CD4-positive, alpha-beta memory T cell (primary cell): ENCODE results near the gene SUSD6. TPM values are rescaled to one million over a fixed set of nuclear protein-coding genes. Genes with fewer than 3 reads are reported as not detected.
"Not testable (repeated sequence)": the region's sequence is repeated elsewhere in the genome, so short reads cannot be mapped to it uniquely, and the experiment has no call there.

Source experiments
- CTCF ChIA-PET: fragments of 350-600 bp; sonication (Branson Sonifier 250); formaldehyde crosslinking; loops from one replicate; lab custom pipeline; 2021; ENCODE audit warnings: inconsistent platforms; ENCODE audit not compliant: partially characterized antibody; lab: Charles Lee
- POLR2A ChIA-PET: fragments of 350-600 bp; sonication (Branson Sonifier 250); formaldehyde crosslinking; loops from one replicate; lab custom pipeline; 2021; ENCODE audit not compliant: partially characterized antibody; lab: Charles Lee
- DNase-seq, 5 donors: peaks; one replicate each; pipeline versions ENCODE4 v3.0.0 to v3.0.0-alpha.2; 2020 to 2022; ENCODE audit warnings: mixed read lengths in 1 of 5
- H3K27ac ChIP-seq: one replicate; pipeline ENCODE4 v1.7.0; 2013; ENCODE audit warnings: low read depth, low read length
- H3K27me3 ChIP-seq: 2 replicates; pipeline ENCODE4 v1.7.0; 2013; ENCODE audit warnings: mild to moderate bottlenecking, low read length, moderate library complexity; ENCODE audit not compliant: insufficient read depth
- H3K36me3 ChIP-seq: 2 replicates; pipeline ENCODE4 v1.7.0; 2013; ENCODE audit warnings: mild to moderate bottlenecking, low read length, moderate library complexity; ENCODE audit not compliant: insufficient read depth
- H3K4me1 ChIP-seq: 2 replicates; pipeline ENCODE4 v1.7.0; 2013; ENCODE audit warnings: mild to moderate bottlenecking, low read length, moderate library complexity; ENCODE audit not compliant: insufficient read depth
- H3K4me3 ChIP-seq, 2 donors: one replicate each; pipeline ENCODE4 v1.7.0; 2013; ENCODE audit warnings: low read length in 2 of 2, mild to moderate bottlenecking in 1 of 2
- H3K9me3 ChIP-seq, 2 donors: one replicate each; pipeline ENCODE4 v1.7.0; 2013; ENCODE audit warnings: low read length in 2 of 2, control low read depth in 1 of 2; ENCODE audit not compliant: control insufficient read depth in 1 of 2
- H3K27ac Mint-ChIP-seq, 7 donors: one replicate each; pipeline ENCODE4 v1.8.0; 2020 to 2021; ENCODE audit warnings: mixed read lengths in 7 of 7, mild to moderate bottlenecking in 6 of 7, inconsistent platforms in 3 of 7, moderate library complexity in 3 of 7
- H3K27me3 Mint-ChIP-seq, 2 donors: one replicate each; pipeline ENCODE4 v1.8.0; 2020 to 2021; ENCODE audit warnings: mixed read lengths in 2 of 2
- H3K36me3 Mint-ChIP-seq, 2 donors: one replicate each; pipeline ENCODE4 v1.8.0; 2020 to 2021; ENCODE audit warnings: mixed read lengths in 2 of 2, inconsistent platforms in 1 of 2, mild to moderate bottlenecking in 1 of 2
- H3K4me1 Mint-ChIP-seq, 4 donors: one replicate each; pipeline ENCODE4 v1.8.0; 2020 to 2021; ENCODE audit warnings: mixed read lengths in 4 of 4, mild to moderate bottlenecking in 1 of 4
- H3K4me3 Mint-ChIP-seq, 8 donors: one replicate each; pipeline ENCODE4 v1.8.0; 2020 to 2021; ENCODE audit warnings: mixed read lengths in 8 of 8, mild to moderate bottlenecking in 7 of 8, moderate library complexity in 6 of 8, inconsistent platforms in 3 of 8
- H3K9me3 Mint-ChIP-seq, 8 donors: one replicate each; pipeline ENCODE4 v1.8.0; 2020 to 2021; ENCODE audit warnings: mixed read lengths in 8 of 8, mild to moderate bottlenecking in 5 of 8, inconsistent platforms in 3 of 8, moderate library complexity in 1 of 8
- intact Hi-C: fragments of 100-400 bp; cut with micrococcal nuclease; formaldehyde crosslinking; loops from one replicate; pipeline ENCODE4 v1.15.1; 2023
- polyA plus RNA-seq, 2 donors: library from polyadenylated mRNA; unstranded; fragments of 300-500 nt; fragmentation: Illumina TruSeq; gene quantifications; one replicate each; pipeline ENCODE4 v1.2.3, GENCODE V29; 2021
- total RNA-seq, 2 experiments: library from RNA; stranded (reverse); gene quantifications; one replicate each; pipeline ENCODE4 v1.2.3, GENCODE V29; 2021

SUSD6 gene
- total and polyA plus RNA-seq, 4 experiments from 2014 or later, result 4.8 to 62.0 (median 36.1) TPM

DNA sequence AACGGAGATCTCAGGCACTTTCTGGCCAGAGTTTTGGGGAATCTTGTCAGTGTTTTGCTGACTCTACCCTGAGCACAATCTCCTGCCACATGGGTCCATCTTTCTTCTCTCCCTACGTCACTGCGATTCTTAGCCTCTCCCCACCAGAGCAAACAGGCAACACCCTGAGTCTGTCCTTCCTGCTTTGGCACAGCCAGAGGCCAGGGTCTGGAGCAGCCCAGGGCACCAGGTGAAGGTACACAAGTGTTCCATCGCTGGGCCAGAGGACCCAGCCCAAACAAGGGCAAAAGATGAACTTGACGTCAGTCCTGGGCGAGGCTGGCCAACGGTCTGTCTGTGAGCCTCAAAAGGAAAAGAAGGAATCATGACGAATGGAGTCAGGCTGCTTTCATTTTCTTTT, 24.0 kb upstream of the SUSD6 start:
- DNase-seq, result no peak
- Mint-ChIP-seq H3K36me3 (no peaks in the 10 kb centered on the region), H3K27ac (peak overlapping the region in 1 of 7 donors; percentile 63), H3K4me1 (peaks cover 0 to 3% (median 0%) of the 10 kb centered on the region in 4 donors), H3K9me3 (no peaks in the 10 kb centered on the region), H3K4me3 (no peak overlapping the region), H3K27me3 (peaks cover 0 to 5% of the 10 kb centered on the region in 2 donors)
- Histone ChIP-seq H3K4me1 (no peaks in the 10 kb centered on the region), H3K27ac (no peak overlapping the region), H3K9me3 (no peaks in the 10 kb centered on the region), H3K4me3 (no peak overlapping the region), H3K36me3 (no peaks in the 10 kb centered on the region), H3K27me3 (no peaks in the 10 kb centered on the region)
- POLR2A ChIA-PET, result no interaction called here
- CTCF ChIA-PET, result interaction anchor here (1.6 to 6.8 kb wide), 2 partner anchors 129 to 139 kb away, joined by 4 to 62 read pairs; no protein-coding TSS in a partner anchor
- intact Hi-C loops, result no loop called here

DNA sequence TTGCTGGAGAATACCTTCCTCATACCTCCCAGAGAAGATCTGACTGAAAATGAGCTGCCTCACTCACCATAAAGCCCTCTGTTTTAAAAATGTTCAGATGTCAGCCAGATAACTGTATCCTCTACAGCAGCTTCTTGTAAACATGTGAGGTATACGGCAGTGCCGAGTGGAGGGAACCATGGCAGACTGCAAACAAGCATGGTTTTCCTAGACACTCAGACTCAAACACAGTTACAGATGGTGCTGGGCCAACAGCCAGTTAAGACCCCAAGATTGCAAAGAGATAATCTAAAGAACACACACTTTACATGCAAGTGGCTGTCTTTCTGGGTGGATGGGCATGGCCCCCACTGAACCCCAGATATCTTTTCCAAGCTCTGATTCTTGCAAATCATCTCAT, 20.1 kb upstream of the SUSD6 start:
- no peak overlapping the region for H3K27ac Mint-ChIP-seq
- CTCF ChIA-PET, result interaction anchor here (1.4 kb wide), 1 partner anchor 128 kb away, joined by 3 read pairs; no protein-coding TSS in a partner anchor

DNA sequence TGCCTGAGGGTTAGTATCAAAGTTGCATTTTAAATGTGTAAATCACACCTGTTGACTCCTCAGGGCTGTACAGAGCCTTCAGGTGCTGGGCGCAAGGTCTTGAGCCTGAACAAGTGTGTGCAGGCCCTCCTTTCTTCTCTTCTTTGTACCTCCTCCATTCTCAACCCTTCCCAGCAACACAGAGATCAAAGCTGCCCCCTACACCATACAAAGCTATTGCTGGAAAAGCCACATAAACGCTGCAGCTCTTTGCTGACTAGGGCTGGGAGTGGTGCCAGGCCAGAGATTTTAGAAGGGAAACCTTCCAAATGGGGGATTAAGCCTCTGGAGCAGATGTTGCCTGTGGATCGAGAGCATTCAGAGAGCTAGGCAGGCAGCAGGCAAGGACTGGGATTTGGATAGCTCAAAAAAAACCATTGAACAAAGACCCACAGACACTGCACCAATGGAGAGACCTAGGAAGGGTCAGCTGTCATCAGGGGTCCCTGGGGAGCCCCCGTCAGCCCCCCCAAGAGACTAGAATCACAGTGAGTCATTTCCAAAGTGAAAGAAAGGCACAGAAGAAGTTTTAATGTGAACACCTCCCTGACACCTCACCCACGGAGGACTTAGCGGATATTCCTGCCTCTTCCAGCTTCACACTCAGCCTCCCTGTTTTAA, 18.2 kb upstream of the SUSD6 start:
- H3K27me3 Mint-ChIP-seq, result peaks cover 0 to 3% of the 10 kb centered on the region in 2 donors
- POLR2A ChIA-PET, result no interaction called here

More for the DNA sequence above, 20.1 kb upstream of the SUSD6 start:
- Histone ChIP-seq H3K27ac (no peak overlapping the region), H3K27me3 (no peaks in the 10 kb centered on the region), H3K4me1 (no peaks in the 10 kb centered on the region), H3K4me3 (no peak overlapping the region), H3K9me3 (no peaks in the 10 kb centered on the region), H3K36me3 (no peaks in the 10 kb centered on the region)
- intact Hi-C loops, result no loop called here
- H3K36me3 Mint-ChIP-seq, result no peaks in the 10 kb centered on the region
- no peaks in the 10 kb centered on the region for H3K4me1 Mint-ChIP-seq
- no peak for DNase-seq
- POLR2A ChIA-PET, result no interaction called here
- no peak overlapping the region for H3K4me3 Mint-ChIP-seq
- H3K9me3 Mint-ChIP-seq, result no peaks in the 10 kb centered on the region
- H3K27me3 Mint-ChIP-seq, result peaks cover 0 to 3% of the 10 kb centered on the region in 2 donors

DNA sequence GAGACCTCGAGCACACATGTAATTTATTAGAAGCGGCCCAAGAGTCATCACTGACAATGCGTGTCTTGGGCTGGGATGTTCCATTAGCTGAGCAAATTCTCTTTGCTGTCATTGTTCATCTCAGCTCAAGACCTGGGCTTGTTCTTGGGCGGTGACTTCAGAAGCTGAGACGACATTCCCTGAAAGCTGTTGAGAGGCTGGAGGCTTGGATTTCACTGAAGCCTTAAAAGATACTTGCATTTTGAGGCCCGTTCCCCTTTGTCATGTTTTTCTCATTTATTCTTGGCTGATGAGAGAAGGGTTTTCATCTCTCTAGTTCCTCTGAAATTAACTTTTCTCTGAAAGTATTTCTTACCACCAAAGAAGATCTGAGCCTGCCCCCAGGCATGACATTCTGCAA, 16.6 kb upstream of the SUSD6 start:
- Histone ChIP-seq H3K27ac (no peak overlapping the region), H3K4me1 (no peaks in the 10 kb centered on the region), H3K4me3 (no peak overlapping the region), H3K27me3 (no peaks in the 10 kb centered on the region), H3K36me3 (no peaks in the 10 kb centered on the region), H3K9me3 (no peaks in the 10 kb centered on the region)
- H3K4me3 Mint-ChIP-seq, result no peak overlapping the region
- POLR2A ChIA-PET, result no interaction called here
- H3K27me3 Mint-ChIP-seq, result peaks cover 0 to 3% of the 10 kb centered on the region in 2 donors
- H3K4me1 Mint-ChIP-seq, result no peaks in the 10 kb centered on the region
- no peaks in the 10 kb centered on the region for H3K9me3 Mint-ChIP-seq
- intact Hi-C loops, result no loop called here
- CTCF ChIA-PET, result interaction anchor here (2.9 kb wide), 1 partner anchor 10 kb away, joined by 9 read pairs; no protein-coding TSS in a partner anchor
- no peaks in the 10 kb centered on the region for H3K36me3 Mint-ChIP-seq
- H3K27ac Mint-ChIP-seq, result no peak overlapping the region
- DNase-seq, result no peak

More for the DNA sequence above, 18.2 kb upstream of the SUSD6 start:
- Histone ChIP-seq H3K27ac (no peak overlapping the region), H3K4me1 (no peaks in the 10 kb centered on the region), H3K36me3 (no peaks in the 10 kb centered on the region), H3K27me3 (no peaks in the 10 kb centered on the region), H3K4me3 (no peak overlapping the region), H3K9me3 (no peaks in the 10 kb centered on the region)
- no peaks in the 10 kb centered on the region for H3K36me3 Mint-ChIP-seq
- CTCF ChIA-PET, result interaction anchor here (1.1 to 2.9 kb wide), 3 partner anchors 9 to 134 kb away, joined by 5 to 9 read pairs (median 8); no protein-coding TSS in a partner anchor
- no peak for DNase-seq
- no peak overlapping the region for H3K4me3 Mint-ChIP-seq
- no peaks in the 10 kb centered on the region for H3K9me3 Mint-ChIP-seq
- intact Hi-C loops, result no loop called here
- H3K4me1 Mint-ChIP-seq, result no peaks in the 10 kb centered on the region
- H3K27ac Mint-ChIP-seq, result no peak overlapping the region

DNA sequence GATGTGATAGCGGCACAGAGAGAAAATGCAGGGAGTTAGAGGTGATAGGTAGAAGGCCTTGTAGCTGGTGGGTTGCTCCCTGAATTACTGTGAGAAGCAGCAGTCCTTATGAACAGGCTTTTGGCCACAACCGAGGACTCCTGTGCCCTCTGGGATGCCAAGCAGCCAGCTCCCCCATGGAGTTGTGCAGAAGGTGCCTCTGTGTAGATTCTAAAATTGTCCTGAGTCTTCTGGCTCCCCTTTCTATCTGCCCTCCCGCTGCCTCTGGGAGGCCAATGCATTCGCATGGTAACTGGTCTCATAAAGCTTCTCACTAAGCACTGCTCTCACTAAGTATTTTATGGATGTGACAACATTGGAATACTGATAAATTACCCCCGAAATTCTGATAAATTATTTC, 16.1 kb upstream of the SUSD6 start:
- H3K9me3 ChIP-seq, result no peaks in the 10 kb centered on the region
- H3K27me3 ChIP-seq, result no peaks in the 10 kb centered on the region
- intact Hi-C loops, result no loop called here
- Mint-ChIP-seq H3K9me3 (no peaks in the 10 kb centered on the region), H3K4me1 (no peaks in the 10 kb centered on the region), H3K27me3 (peaks cover 0 to 3% of the 10 kb centered on the region in 2 donors), H3K27ac (no peak overlapping the region), H3K36me3 (no peaks in the 10 kb centered on the region), H3K4me3 (no peak overlapping the region)
- no peaks in the 10 kb centered on the region for H3K4me1 ChIP-seq
- no peak overlapping the region for H3K27ac ChIP-seq
- ChIA-PET CTCF (interaction anchor here (2.9 kb wide), 1 partner anchor 9 kb away, joined by 9 read pairs; no protein-coding TSS in a partner anchor), POLR2A (no interaction called here)
- H3K36me3 ChIP-seq, result no peaks in the 10 kb centered on the region
- DNase-seq, result no peak
- no peak overlapping the region for H3K4me3 ChIP-seq

DNA sequence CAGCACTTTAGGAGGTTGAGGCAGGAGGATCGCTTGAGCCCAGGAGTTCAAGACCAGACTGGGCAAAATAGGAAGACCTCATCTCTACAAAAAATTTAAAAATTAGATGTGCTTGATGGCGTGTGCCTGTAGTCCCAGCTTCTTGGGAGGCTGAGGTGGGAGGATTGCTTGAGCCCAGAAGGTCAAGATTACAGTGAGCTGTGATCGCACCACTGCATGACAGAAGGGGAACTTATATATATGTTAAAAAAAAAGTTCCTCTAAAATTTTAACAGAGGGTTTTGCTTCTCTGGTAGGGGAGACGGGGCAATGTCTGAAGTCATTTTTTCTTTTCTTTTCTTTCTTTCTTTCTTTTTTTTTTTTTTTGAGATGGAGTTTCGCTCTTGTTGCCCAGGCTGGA, 12.0 kb upstream of the SUSD6 start:
- H3K4me1 ChIP-seq, H3K27ac Mint-ChIP-seq, DNase-seq, POLR2A ChIA-PET, H3K27me3 ChIP-seq, H3K4me1 Mint-ChIP-seq, H3K36me3 Mint-ChIP-seq, intact Hi-C loops, H3K9me3 Mint-ChIP-seq, H3K4me3 Mint-ChIP-seq, H3K9me3 ChIP-seq, H3K4me3 ChIP-seq, H3K27me3 Mint-ChIP-seq, H3K36me3 ChIP-seq, H3K27ac ChIP-seq: not testable (repeated sequence)
- CTCF ChIA-PET, result interaction anchor here (1.4 to 10.6 kb wide), 3 partner anchors 15 to 127 kb away, joined by 3 to 152 read pairs (median 5); no protein-coding TSS in a partner anchor

DNA sequence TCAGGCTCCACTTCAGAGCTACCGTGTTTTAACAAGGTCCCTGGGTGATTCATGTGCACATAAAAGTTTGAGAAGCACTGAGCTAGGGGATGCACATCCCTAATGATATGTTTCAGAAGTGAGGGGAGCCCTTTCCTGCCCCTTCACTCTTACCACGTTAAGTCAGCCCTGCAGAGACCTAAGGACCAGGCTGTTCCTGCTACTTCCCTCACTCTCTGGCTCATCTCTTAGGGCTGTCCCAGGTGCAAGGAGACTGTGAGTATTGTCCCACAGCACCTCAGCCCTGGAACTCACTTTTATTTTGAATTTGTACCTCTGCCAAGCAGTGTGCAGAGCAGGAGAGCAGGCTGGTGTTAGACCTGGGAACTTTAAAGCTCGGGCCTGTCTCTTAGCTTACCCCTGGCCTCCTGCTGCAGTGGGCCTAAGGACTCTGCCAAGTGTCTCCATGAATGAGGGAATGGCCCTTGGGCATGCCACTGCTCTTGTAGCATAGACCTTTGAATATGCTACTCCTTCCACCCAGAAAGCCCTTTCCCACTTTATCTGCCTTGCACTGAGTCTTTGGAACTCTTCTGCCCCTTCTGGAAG, 11.0 kb upstream of the SUSD6 start:
- no peaks in the 10 kb centered on the region for H3K9me3 Mint-ChIP-seq
- Histone ChIP-seq H3K27ac (no peak overlapping the region), H3K27me3 (no peaks in the 10 kb centered on the region), H3K36me3 (no peaks in the 10 kb centered on the region), H3K9me3 (no peaks in the 10 kb centered on the region), H3K4me3 (no peak overlapping the region), H3K4me1 (no peaks in the 10 kb centered on the region)
- H3K27me3 Mint-ChIP-seq, result no peaks in the 10 kb centered on the region
- no peaks in the 10 kb centered on the region for H3K36me3 Mint-ChIP-seq
- no peak for DNase-seq
- intact Hi-C loops, result loop anchor here (5.0 kb wide), 2 partner anchors 107 to 427 kb away; no protein-coding TSS in a partner anchor
- POLR2A ChIA-PET, result interaction anchor here (1.0 kb wide), 1 partner anchor 127 kb away, joined by 3 read pairs; no protein-coding TSS in a partner anchor
- H3K4me3 Mint-ChIP-seq, result no peak overlapping the region
- H3K27ac Mint-ChIP-seq, result no peak overlapping the region
- CTCF ChIA-PET, result interaction anchor here (1.2 to 10.6 kb wide), 4 partner anchors 25 to 126 kb away, joined by 3 to 152 read pairs (median 4); partner anchors contain the start of gene CCDC177
- peaks cover 0 to 7% (median 0%) of the 10 kb centered on the region in 4 donors for H3K4me1 Mint-ChIP-seq
